ENCODE results near the gene HMGXB3. TPM values are rescaled to one million over a fixed set of nuclear protein-coding genes. Genes with fewer than 3 reads are reported as not detected.

HMGXB3 gene
- total RNA-seq, 2 experiments from 2014 or later = 35.1 to 44.0 TPM

DNA sequence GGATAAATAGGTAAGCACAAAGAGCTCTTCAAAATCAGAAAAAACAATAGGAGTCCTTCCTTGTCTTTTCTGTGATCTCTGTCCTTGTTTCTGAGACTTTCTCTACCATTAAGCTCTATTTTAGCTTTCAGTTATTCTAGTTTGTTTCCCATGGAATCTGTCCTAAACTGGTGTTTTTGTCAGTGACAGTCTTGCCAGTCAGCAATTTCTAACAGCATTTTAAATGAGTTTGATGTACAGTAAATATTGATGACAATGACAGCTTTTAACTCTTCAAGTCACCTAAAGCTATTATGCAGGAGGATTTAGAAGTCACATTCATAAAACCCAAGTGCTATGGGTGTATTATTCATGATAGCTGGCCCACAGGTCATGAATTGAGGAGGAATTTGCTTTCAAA is 18.0 kb upstream of the HMGXB3 start:
- H3K4me1 ChIP-seq (ENCODE audit: insufficient read depth, low read length, poor library complexity, severe bottlenecking) = no peaks in the 10 kb centered on the region
- H3K79me2 ChIP-seq (ENCODE audit: insufficient read depth, low read depth, low read length) = no peaks in the 10 kb centered on the region
- H2AFZ ChIP-seq (ENCODE audit: low read length) = no peak overlapping the region
- intact Hi-C loops (cut with micrococcal nuclease; ENCODE audit: unreplicated experiment) = no loop called here
- H3K36me3 ChIP-seq (ENCODE audit: insufficient read depth, low read length) = no peaks in the 10 kb centered on the region
- ChIA-PET CTCF (ENCODE audit: unreplicated experiment) (no interaction called here), POLR2A (interaction anchor here (0.7 to 1.1 kb wide), 2 partner anchors 11 to 356 kb away, joined by 3 read pairs; no protein-coding TSS in a partner anchor)
- H3K9me3 ChIP-seq (ENCODE audit: low read length) = no peaks in the 10 kb centered on the region
- TF ChIP-seq, protein P1, sequence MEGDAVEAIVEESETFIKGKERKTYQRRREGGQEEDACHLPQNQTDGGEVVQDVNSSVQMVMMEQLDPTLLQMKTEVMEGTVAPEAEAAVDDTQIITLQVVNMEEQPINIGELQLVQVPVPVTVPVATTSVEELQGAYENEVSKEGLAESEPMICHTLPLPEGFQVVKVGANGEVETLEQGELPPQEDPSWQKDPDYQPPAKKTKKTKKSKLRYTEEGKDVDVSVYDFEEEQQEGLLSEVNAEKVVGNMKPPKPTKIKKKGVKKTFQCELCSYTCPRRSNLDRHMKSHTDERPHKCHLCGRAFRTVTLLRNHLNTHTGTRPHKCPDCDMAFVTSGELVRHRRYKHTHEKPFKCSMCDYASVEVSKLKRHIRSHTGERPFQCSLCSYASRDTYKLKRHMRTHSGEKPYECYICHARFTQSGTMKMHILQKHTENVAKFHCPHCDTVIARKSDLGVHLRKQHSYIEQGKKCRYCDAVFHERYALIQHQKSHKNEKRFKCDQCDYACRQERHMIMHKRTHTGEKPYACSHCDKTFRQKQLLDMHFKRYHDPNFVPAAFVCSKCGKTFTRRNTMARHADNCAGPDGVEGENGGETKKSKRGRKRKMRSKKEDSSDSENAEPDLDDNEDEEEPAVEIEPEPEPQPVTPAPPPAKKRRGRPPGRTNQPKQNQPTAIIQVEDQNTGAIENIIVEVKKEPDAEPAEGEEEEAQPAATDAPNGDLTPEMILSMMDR (conservative IDR thresholded peaks at IDR 0.05; ENCODE audit: low read length) = no peak
- TF ChIP-seq EZH2phosphoT487 (IDR thresholded peaks at IDR 0.05; ENCODE audit: borderline replicate concordance, low read depth, low read length) = no peak
- H3K4me3 ChIP-seq (ENCODE audit: low read depth, low read length, poor library complexity, severe bottlenecking) = no peak overlapping the region
- no peak overlapping the region for H3K27ac ChIP-seq (ENCODE audit: low read depth, low read length, poor library complexity, severe bottlenecking)
- no peak overlapping the region for H3K4me2 ChIP-seq (ENCODE audit: low read length)
- no TSS peak for BruUV-seq (replicated peaks)
- DNase-seq (ENCODE audit: low spot score) = no peak
- no peaks in the 10 kb centered on the region for H3K9me2 ChIP-seq (ENCODE audit: insufficient read depth, low read length)
- no peaks in the 10 kb centered on the region for H4K20me1 ChIP-seq (ENCODE audit: insufficient read depth, low read length)

DNA sequence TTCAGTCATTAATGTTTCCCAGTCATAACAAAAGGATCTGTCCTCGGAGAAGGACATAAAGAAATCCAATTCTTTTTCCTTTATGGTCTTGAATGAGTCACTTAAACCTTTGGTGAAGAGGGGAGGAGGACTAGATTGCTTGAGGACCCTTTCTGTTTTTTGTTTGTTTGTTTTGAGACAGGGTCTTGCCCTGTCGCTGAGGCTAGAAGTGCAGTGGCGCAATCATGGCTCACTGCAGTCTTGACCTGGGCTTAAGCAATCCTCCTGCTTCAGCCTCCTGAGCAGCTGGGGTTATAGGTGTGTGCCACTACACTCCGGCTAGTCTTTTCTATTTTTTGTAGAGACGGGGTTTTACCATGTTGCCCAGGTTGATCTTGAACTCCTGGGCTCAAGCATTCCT is 12.4 kb upstream of the HMGXB3 start:
- TF ChIP-seq EZH2phosphoT487 (IDR thresholded peaks at IDR 0.05; ENCODE audit: borderline replicate concordance, low read depth, low read length) = no peak
- TF ChIP-seq, protein P1 (conservative IDR thresholded peaks at IDR 0.05; ENCODE audit: low read length) = no peak
- Histone ChIP-seq H3K4me1 (ENCODE audit: insufficient read depth, low read length, poor library complexity, severe bottlenecking) (no peaks in the 10 kb centered on the region), H3K9me2 (ENCODE audit: insufficient read depth, low read length) (no peaks in the 10 kb centered on the region), H3K36me3 (ENCODE audit: insufficient read depth, low read length) (no peaks in the 10 kb centered on the region), H3K4me2 (ENCODE audit: low read length) (no peak overlapping the region), H3K4me3 (ENCODE audit: low read depth, low read length, poor library complexity, severe bottlenecking) (no peak overlapping the region), H3K9me3 (ENCODE audit: low read length) (no peaks in the 10 kb centered on the region), H3K27ac (ENCODE audit: low read depth, low read length, poor library complexity, severe bottlenecking) (no peak overlapping the region), H3K79me2 (ENCODE audit: insufficient read depth, low read depth, low read length) (no peaks in the 10 kb centered on the region), H4K20me1 (ENCODE audit: insufficient read depth, low read length) (no peaks in the 10 kb centered on the region), H2AFZ (ENCODE audit: low read length) (no peak overlapping the region)
- ChIA-PET CTCF (ENCODE audit: unreplicated experiment) (no interaction called here), POLR2A (no interaction called here)
- no TSS peak for BruUV-seq (replicated peaks)
- intact Hi-C loops (cut with micrococcal nuclease; ENCODE audit: unreplicated experiment) = no loop called here
- DNase-seq (ENCODE audit: low spot score) = no peak

DNA sequence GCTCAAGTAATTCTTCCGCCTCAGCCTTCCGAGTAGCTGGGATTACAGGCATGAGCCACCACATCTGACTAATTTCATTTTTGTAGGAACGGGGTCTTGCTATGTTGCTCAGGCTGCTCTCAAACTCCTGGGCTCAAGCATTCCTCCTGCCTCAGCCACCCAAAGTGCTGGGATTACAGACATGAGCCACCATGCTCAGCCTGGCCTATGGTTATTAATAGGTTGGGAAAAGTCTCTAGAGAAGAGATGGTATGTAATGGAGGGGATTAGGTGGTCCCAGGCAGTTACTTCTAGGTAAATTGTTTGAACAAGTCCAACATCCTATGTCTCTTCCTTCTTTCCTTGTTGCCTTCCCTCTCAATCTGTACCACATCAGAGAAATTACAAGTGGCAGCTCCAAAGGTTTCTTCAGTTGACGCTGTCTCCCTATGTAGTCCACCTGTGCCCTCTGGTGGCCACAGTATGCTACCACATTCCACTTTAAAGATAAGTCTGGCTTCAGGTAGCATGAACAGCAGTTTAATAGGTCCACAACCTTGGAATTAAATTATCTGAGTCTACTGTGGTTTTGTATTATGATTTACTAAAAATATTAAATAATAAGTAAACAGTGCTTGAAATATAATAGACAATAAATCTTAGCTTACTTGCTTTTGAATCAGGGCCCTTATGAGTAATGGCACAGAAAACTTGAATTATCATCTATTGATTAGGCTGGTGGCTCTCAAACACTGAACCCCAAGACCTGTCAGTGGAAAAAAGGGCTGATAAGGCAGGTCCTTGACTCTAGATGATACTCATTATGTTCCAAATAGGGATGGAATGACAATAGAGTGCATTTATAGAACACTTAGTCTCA is 9.8 kb upstream of the HMGXB3 start:
- no peak overlapping the region for H3K4me3 ChIP-seq (ENCODE audit: low read depth, low read length, poor library complexity, severe bottlenecking)
- ChIA-PET POLR2A (interaction anchor here (0.5 to 1.0 kb wide), 3 partner anchors 28 to 260 kb away, joined by 3 to 5 read pairs (median 3); no protein-coding TSS in a partner anchor), CTCF (ENCODE audit: unreplicated experiment) (interaction anchor here (0.5 to 1.2 kb wide), 2 partner anchors 157 to 354 kb away, joined by 4 to 5 read pairs; no protein-coding TSS in a partner anchor)
- intact Hi-C loops (cut with micrococcal nuclease; ENCODE audit: unreplicated experiment) = loop anchor here (1.0 to 5.0 kb wide), 3 partner anchors 138 to 354 kb away; no protein-coding TSS in a partner anchor
- no peaks in the 10 kb centered on the region for H3K4me1 ChIP-seq (ENCODE audit: insufficient read depth, low read length, poor library complexity, severe bottlenecking)
- TF ChIP-seq EZH2phosphoT487 (IDR thresholded peaks at IDR 0.05; ENCODE audit: borderline replicate concordance, low read depth, low read length) = no peak
- TF ChIP-seq, protein P1 (conservative IDR thresholded peaks at IDR 0.05; ENCODE audit: low read length) = peak; percentile 97
- no peaks in the 10 kb centered on the region for H4K20me1 ChIP-seq (ENCODE audit: insufficient read depth, low read length)
- no peaks in the 10 kb centered on the region for H3K36me3 ChIP-seq (ENCODE audit: insufficient read depth, low read length)
- no peak overlapping the region for H3K4me2 ChIP-seq (ENCODE audit: low read length)
- no peaks in the 10 kb centered on the region for H3K9me3 ChIP-seq (ENCODE audit: low read length)
- peak; percentile 74 for DNase-seq (ENCODE audit: low spot score)
- no peaks in the 10 kb centered on the region for H3K79me2 ChIP-seq (ENCODE audit: insufficient read depth, low read depth, low read length)
- BruUV-seq (replicated peaks) = no TSS peak
- no peaks in the 10 kb centered on the region for H3K9me2 ChIP-seq (ENCODE audit: insufficient read depth, low read length)
- H2AFZ ChIP-seq (ENCODE audit: low read length) = no peak overlapping the region
- H3K27ac ChIP-seq (ENCODE audit: low read depth, low read length, poor library complexity, severe bottlenecking) = no peak overlapping the region
